HG03520 (cell line): Measurements from ENCODE around the gene SOAT1.

Experiments used
- ATAC-seq: cut with Tn5 transposase; IDR thresholded peaks from one replicate; pipeline ENCODE4 v1.9.1; 2021; ENCODE audit warnings: mild to moderate bottlenecking, moderate library complexity; ENCODE audit not compliant: unreplicated experiment

Gene SOAT1

DNA sequence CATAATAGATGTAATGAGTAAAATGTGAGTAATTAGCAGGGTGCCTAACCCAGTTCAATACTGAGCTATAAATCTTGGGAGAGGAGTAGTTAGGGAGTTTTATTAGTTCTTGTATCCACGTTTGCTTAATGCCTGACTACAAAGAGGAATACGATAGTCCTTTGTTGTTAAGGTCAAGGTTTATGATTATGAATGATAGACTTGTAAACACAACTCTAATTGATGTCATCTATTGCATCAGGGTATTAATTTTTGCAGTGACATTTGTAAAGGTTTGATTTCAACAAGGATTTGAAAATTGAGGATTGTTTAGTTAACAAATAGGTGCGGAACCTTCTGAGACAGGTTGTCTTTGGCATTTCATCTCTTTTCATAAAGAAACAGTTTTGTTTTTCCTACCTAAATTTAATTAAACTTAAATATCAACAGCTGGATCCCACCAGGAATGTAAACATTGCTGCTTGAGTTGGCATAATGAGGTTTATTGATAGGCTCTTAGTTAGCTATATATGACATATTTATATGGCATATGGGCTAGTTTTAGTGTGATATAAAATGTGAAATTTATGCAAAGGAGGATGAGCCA is 9.7 kb downstream of the SOAT1 start:
- no peak for ATAC-seq

DNA sequence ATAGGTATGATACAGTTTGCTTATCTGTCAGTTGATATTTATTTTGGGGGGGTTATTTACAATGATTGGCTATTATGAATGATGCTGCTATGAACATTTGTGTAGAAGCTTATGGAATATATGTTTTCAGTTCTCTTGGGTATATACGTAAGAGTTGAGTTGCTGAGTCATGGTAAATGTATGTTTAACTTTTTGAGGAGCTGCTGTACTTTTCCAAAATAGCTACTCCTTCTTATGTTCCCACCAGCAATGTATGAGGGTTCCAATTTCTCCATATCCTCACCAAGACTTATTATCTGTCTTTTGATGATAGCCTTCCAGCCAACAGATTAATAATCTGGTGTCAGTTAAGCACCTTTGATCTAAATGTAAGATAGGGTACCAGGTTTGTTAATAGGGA is 11.9 kb downstream of the SOAT1 start:
- ATAC-seq, result no peak

DNA sequence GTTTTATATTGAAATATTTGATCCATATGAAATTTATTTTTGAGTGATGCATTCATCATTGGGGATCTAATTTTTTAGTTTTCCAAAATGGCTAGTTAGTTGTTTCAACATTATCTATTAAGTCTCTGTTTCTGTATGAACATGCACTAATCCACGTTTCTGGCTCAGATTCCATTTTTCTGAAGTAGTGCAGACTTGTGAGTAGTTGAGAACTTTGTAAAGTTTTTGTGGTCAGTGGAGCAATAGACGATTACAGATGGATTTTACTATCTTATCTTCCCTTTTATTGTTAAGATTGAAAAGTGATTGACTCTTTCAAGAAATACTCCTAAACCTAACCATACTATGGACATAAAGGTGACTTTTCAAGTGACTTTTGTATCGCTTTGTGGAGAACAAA is 16.7 kb downstream of the SOAT1 start:
- ATAC-seq, result no peak

DNA sequence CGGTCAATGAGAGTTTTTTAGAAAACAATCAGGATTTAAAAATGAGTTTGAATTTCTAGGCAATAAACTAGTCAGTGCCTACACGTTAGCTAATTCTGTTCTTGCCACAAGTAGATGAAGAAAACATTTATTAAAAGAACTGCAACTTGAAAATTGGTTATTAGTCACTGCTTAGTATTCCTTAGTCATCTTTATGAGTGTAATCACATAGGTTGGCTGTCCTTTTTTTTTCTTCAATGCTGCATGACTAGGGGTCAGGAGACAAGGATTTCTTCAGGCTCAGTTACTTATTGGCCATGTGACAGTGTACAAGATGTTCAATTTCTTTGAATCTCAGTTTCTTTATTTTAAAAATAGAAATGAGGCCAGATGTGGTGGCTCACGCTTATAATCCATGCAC is 17.1 kb downstream of the SOAT1 start:
- no peak for ATAC-seq

DNA sequence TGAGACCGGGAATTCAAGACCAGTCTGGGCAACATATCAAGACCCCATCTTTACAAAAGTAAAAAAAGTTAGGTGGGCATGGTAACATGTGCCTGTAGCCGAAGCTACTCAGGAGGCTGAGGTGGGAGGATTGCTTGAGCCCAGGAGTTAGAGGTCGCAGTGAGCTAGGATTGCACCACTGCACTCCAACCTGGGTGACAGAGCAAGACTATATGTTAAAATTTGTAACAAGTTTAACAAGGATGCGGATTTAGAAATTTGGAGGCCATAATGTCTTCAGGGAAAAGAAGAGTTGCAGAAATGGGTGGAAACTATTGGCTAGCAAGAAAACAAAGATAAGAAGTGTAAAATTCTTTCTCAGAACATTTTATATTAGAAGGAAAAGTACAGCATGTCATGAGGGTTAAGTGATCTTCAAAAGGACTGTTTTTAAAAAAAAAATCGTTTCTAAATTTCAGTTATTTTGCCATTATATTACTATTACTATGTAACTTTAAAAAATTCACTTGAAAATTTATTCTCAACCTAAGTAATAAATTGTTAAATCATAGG is 17.6 kb downstream of the SOAT1 start:
- ATAC-seq, result no peak

DNA sequence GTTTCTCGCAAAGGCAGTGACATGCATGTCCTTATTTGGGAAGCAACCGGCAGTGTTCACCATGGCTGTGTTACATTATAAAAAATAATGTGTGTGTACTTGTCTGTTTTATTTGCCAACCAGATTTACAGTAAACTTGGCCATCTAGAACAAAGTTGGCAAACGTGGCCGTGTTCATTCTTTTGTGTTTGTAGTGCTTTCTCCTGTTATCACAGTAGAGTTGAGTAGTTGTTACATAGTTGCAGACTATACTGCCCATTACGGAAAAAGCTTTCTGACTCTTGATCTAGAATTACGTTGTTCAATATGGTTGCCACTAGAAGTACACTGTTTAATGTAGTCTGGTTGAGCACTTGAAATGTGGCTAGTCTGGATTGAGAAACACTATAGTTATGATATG is 19.4 kb downstream of the SOAT1 start:
- ATAC-seq, result no peak

DNA sequence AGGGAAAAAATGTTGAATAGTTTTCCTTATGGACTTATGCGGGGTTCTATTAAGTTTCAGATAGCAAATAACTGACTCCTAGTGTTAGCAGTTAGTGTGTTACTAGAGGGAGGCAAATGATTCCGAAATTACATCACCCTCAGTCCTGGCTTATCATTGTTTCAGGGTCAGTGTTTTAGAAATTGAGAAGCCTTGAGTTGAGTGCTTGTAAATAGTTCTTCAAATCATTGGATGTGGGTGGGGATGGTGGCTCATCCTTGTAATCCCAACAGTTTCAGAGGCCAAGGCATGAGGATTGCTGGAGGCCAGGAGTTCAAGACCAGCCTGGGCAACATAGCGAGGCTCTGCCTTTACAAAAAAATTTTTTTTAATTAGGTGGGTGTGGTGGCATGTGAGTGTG is 21.3 kb downstream of the SOAT1 start:
- no peak for ATAC-seq

DNA sequence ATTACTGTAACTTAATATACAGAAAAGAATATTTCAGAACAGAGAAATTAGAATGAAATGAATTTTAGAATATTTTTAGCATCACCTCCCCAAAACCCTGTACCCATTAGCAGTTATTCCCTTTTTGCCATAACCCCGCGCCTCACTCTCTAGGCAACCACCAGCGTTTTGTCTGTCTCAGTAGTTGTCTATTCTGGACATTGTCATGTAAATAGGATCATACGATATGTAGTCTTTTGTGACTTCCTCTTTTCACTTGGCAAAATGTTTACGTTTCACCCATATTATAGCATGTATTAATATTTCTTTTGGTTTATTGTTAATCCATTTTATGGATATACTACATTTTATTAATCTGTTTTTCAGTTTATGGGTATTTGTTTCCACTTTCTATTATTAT is 24.9 kb downstream of the SOAT1 start:
- no peak for ATAC-seq

DNA sequence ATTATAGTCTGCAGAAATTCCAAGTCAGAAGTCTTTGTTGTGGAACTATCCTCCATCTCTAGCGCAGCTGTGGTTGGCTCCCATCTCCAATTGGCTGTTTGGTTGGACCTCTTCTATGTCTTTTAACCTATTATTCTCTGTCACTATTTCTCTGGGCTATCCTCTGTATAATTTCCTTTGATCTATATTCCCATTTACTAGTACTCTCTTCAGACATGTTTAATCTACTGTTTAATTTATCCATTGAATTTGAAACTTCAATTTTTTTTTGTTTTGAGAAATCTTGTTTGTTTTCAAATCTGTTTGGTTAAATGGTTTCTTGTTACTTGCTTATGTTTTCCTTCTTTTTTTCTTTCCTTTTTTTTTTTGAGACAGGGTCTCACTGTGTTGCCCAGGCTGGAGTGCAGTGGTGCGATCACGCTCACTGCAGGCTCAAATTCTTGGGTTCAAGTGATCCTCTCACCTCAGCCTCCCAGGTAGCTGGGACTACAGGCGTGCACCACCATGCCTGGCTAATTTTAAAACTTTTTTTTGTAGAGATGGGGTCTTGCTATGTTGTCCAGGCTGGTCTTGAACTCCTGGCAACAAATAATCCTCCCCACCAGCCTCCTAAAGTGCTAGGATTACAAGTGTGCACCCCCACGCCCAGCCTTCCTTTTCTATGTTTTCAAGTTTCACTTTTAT is 28.1 kb downstream of the SOAT1 start:
- no peak for ATAC-seq

DNA sequence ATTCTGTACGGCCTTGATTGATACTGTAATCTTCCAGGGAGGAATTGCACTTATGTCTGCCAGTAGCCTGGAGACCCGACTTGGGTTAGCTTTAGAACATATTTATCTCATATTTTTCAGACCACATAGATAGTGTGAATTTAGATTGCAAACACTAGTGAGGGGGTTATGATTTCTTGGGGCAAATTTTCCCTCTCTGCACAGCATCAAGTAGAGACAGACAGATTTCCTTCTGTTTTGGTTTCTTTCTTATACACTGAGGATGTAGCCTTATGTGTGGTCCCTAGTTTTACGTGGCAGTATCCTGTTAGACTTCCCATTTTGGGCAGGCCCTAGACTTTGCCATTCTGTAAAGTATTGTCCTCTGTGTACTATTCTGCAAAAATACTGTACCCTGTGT is 29.0 kb downstream of the SOAT1 start:
- no peak for ATAC-seq

DNA sequence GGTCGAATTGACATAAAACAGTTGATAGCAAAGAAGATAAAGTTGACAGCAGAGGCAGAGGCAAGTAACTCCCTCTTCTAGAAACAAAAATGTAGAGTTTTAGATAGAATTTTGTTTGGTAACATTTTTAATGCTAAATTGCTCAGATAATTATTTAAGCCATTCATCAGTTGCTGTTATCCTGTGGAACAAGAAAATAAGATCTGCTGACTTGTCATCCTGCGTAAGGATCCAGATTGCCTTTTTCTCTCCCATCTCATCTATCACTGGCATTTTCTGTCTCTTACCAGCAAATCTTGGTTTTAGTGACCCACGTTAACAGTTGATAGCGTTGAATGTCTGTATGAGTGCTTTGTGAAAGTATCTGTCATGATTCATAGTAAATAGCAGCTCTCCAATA is 29.8 kb downstream of the SOAT1 start:
- ATAC-seq, result no peak

DNA sequence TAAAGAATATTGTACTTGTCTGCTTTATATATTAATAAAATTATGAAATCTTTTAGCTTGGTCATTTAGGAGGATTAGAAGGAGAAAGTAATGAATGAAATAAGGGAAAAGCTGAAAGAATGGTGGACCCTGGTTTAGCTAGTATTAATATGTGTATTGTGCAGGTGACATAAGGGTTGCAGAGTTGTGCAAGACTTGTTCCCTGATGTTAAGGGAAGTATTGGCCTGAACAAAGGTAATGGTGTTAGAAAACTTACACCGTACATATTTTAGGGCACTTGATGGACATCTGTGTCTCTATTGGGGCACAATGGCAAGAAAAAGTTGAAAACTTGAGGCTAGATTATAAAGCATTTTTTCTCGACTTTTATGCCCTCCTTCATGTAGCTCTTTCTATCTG is 32.2 kb downstream of the SOAT1 start:
- no peak for ATAC-seq

DNA sequence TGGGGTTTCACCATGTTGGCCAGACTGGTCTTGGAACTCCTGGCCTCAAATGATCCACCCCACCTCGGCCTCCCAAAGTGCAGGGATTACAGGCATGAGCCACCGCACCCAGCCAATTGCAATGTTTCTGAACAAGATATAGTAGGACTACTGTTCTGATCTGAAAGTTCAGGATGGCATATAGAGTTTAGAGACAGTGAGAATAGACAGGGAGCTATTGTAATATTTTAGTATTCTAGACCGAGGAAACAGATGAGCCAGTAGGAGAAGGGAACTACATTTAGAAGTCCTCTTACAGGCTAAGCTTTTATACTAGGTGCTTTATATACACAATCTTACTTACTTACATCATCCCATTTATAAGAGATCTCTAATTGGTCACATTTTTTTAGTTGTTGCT is 33.1 kb downstream of the SOAT1 start:
- ATAC-seq, result no peak

DNA sequence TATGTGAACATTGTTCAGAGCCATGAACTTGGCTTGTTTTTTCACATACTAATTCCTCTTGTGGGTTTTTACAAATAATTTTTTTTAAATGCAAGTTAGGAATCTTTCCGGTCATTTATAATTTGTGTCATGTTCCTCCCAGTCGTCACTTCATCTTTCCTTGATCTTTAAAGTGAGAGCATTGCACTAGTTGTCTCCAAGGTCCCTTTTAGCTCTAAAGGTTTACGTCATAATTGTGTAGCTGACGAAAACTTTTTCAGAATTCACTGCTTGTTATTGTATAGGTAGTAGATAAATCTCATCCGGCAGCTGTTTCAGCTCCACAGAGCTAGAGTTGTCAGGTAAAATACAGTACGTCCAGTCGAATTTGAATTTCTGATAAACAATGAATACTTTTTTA is 33.6 kb downstream of the SOAT1 start:
- no peak for ATAC-seq

DNA sequence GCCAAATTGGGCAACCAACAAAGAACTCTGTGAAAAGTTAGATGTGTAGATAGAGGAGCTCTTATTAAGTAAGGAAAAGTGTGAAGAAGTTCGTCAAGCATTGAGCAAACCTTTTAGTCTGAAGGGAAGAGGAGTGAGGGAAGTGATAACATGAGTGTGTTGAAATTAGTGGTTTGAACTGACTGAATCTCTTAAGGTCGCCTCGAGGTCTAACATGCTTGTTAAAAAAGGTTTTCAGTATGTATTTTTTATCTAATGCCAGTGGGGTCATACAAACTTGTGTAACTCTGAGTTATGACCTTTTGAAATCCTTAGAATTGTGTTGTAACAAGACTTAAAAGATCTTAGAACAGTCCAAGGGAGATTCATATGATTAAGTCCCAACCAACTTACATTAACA is 34.1 kb downstream of the SOAT1 start:
- no peak for ATAC-seq

DNA sequence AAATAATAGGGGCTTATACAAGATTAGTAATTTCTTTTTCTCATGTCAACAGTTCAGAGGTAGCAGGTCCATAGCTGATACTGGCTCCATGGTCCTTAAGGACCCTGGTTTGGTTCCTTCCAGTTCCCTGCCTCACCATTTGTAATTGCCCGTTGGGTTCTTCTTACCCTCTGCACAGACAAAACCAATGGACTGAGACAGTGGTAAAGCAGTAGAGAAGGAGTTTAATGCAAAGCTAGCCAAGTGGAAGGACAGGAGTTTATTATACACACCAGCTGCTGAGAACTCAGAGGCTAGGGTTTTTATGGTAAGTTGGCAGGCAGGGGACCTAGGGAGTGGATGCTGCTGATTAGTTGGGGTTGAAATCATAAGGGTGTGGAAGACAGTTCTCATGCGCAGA is 36.3 kb downstream of the SOAT1 start:
- no peak for ATAC-seq

DNA sequence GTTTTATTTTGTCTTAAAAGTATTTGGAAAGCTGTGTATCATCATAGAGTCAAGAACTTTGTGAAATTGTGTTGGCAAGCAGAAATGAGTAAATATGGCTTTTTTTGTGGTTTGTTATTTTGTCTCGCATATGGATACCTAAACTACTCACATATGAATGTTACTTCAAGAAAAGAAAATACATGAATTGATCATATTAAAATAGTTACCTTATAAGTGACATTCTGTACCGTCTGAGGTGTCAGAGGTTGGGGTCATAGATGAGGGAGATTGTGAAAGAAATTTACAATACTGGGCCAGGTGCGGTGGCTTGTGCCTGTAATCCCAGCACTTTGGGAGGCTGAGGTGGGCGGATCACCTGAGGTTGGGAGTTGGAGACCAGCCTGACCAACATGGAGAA is 40.8 kb downstream of the SOAT1 start:
- ATAC-seq, result no peak

DNA sequence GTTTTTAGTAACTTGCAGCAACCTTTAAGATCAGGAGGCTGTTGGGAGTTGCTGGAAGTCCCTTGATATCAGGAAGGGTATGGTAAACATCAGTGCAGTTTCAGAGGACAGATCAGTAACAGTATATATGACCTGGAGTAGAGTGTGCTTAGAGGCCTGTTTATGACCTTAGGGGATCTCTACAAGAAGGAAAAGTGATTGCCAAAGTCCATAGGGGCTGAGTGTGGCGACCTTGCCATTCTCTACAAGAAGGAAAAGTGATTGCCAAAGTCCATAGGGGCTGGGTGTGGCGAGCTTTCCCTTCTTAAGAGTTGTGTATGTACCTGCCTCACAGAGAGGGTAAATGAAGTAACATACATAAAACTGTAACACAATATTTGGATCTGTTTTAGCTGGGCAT is 43.7 kb downstream of the SOAT1 start:
- no peak for ATAC-seq

DNA sequence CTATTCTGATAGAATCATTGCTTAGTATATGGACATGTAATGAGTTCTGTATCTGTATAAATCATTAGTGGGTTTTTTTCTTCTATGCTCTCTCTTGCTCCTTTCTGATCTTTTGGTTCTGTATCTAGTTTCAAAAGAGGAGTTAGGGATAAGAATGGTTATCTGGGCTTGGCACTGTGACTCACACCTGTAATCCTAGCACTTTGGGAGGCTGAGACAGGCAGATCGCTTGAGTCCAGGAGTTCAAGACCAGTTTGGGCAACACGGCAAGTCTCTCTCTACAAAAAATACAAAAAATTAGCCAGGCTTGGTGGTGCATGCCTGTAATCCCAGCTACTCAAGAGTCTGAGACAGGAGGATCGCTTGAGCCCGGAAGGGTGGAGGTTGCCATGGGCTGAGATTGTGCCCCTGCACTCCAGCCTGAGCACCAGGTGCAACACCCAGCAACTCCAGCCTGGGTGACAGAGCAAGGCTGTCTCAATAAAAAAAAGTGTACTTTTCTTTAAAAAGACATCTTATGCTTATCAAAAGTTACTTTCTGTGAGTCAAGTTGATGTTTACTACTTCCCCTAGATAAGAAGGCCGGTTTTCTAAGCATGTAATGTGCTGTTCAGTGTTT is 44.5 kb downstream of the SOAT1 start:
- ATAC-seq, result no peak

DNA sequence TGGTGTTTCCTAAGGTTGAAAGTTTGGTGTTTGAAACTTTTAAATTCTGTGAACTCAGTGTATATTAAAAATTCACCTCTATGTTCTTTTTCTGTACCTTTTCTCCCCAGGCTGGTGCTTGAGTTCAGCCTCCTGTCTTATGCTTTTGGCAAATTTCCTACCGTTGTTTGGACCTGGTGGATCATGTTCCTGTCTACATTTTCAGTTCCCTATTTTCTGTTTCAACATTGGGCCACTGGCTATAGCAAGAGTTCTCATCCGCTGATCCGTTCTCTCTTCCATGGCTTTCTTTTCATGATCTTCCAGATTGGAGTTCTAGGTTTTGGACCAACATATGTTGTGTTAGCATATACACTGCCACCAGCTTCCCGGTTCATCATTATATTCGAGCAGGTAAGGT is 47.3 kb downstream of the SOAT1 start:
- ATAC-seq, result no peak

DNA sequence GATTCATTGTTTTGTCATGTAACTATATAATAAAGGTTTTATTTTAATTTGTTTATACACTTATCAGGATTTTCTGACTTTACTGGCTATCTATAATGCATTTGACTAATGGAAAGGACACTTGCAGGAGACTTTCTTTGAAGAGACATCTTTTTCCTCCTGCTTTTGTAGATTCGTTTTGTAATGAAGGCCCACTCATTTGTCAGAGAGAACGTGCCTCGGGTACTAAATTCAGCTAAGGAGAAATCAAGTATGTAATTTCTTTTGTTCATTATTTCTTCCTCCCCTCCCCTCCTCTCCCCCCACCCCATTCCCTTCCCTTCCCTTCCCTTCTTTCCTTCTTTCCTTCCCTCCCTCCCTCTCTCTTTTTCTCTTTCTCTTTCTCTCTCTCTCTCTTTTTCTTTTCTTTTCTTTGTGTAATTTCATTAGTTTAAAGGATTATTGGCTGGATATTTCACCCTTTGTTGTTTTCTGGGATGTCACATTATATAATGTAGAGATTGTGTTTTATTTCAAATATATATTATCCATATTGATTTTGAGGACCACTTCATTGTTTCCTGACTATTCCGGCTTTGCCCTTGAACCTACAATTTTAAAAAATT is 48.4 kb downstream of the SOAT1 start:
- ATAC-seq, result no peak
